ENCODE results near the gene RGS8.

DNA sequence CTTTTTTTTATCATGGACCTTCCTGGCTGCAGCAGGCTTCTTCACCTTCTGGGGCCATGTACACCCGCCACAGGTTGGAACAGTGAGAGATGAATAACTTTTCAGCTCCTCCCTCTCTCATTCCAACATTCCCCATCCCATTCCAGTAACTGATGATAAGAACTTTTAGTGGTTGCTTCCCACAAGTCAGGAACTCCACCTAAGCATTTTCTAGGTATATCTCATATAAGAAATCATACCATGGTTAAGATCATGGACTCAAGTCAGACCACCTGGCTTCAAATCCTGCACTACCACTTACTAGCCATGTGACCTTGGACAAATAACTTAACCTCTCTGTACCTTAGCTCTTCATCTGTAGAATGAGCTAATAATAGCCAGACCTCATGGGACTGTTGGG, 42.5 kb upstream of the RGS8 start:
- TF ChIP-seq, protein P1, sequence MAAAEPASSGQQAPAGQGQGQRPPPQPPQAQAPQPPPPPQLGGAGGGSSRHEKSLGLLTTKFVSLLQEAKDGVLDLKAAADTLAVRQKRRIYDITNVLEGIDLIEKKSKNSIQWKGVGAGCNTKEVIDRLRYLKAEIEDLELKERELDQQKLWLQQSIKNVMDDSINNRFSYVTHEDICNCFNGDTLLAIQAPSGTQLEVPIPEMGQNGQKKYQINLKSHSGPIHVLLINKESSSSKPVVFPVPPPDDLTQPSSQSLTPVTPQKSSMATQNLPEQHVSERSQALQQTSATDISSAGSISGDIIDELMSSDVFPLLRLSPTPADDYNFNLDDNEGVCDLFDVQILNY (CRISPR knock-in tag; IDR thresholded peaks at IDR 0.05) = no peak
- TF ChIP-seq, protein P2, sequence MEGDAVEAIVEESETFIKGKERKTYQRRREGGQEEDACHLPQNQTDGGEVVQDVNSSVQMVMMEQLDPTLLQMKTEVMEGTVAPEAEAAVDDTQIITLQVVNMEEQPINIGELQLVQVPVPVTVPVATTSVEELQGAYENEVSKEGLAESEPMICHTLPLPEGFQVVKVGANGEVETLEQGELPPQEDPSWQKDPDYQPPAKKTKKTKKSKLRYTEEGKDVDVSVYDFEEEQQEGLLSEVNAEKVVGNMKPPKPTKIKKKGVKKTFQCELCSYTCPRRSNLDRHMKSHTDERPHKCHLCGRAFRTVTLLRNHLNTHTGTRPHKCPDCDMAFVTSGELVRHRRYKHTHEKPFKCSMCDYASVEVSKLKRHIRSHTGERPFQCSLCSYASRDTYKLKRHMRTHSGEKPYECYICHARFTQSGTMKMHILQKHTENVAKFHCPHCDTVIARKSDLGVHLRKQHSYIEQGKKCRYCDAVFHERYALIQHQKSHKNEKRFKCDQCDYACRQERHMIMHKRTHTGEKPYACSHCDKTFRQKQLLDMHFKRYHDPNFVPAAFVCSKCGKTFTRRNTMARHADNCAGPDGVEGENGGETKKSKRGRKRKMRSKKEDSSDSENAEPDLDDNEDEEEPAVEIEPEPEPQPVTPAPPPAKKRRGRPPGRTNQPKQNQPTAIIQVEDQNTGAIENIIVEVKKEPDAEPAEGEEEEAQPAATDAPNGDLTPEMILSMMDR (IDR thresholded peaks at IDR 0.05) = no peak
- TF ChIP-seq, protein P3, sequence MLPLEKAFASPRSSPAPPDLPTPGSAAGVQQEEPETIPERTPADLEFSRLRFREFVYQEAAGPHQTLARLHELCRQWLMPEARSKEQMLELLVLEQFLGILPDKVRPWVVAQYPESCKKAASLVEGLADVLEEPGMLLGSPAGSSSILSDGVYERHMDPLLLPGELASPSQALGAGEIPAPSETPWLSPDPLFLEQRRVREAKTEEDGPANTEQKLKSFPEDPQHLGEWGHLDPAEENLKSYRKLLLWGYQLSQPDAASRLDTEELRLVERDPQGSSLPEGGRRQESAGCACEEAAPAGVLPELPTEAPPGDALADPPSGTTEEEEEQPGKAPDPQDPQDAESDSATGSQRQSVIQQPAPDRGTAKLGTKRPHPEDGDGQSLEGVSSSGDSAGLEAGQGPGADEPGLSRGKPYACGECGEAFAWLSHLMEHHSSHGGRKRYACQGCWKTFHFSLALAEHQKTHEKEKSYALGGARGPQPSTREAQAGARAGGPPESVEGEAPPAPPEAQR (CRISPR knock-in tag; IDR thresholded peaks at IDR 0.05) = no peak

Data from WTC11 (cell line).